Subcutaneous adipose tissue (tissue), 4 donors: ENCODE results near the gene SEMA4D. TPM values are rescaled to one million over a fixed set of nuclear protein-coding genes. Genes with fewer than 3 reads are reported as not detected.

Experiments
- total RNA-seq, 4 donors: library from RNA; depleted of rRNA; stranded (reverse); fragments of >200 nt; gene quantifications; one replicate each; pipeline ENCODE4 v1.1.0, GENCODE V29; 2016
- TF ChIP-seq, protein P1 (sequence below): fragments of 450-650 bp; IDR thresholded peaks from one replicate; pipeline ENCODE4 v1.5.1; 2016; ENCODE audit warnings: low read depth, mild to moderate bottlenecking, control low read depth, antibody characterized with exemption, moderate library complexity

SEMA4D gene
- total RNA-seq, 4 donors from 2014 or later, result 6.0 to 18.3 (median 10.9) TPM

- TF ChIP-seq, protein P1, sequence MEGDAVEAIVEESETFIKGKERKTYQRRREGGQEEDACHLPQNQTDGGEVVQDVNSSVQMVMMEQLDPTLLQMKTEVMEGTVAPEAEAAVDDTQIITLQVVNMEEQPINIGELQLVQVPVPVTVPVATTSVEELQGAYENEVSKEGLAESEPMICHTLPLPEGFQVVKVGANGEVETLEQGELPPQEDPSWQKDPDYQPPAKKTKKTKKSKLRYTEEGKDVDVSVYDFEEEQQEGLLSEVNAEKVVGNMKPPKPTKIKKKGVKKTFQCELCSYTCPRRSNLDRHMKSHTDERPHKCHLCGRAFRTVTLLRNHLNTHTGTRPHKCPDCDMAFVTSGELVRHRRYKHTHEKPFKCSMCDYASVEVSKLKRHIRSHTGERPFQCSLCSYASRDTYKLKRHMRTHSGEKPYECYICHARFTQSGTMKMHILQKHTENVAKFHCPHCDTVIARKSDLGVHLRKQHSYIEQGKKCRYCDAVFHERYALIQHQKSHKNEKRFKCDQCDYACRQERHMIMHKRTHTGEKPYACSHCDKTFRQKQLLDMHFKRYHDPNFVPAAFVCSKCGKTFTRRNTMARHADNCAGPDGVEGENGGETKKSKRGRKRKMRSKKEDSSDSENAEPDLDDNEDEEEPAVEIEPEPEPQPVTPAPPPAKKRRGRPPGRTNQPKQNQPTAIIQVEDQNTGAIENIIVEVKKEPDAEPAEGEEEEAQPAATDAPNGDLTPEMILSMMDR, result no peak
Observed at GRCh38 chr9:89534515-89535287, 36.8 kb upstream of the SEMA4D start.

GRCh38 chr9:89533411-89534095, 35.6 kb upstream of the SEMA4D start:
- TF ChIP-seq, protein P1, result no peak

GRCh38 chr9:89532944-89533343, 35.0 kb upstream of the SEMA4D start:
- TF ChIP-seq, protein P1, result no peak

DNA sequence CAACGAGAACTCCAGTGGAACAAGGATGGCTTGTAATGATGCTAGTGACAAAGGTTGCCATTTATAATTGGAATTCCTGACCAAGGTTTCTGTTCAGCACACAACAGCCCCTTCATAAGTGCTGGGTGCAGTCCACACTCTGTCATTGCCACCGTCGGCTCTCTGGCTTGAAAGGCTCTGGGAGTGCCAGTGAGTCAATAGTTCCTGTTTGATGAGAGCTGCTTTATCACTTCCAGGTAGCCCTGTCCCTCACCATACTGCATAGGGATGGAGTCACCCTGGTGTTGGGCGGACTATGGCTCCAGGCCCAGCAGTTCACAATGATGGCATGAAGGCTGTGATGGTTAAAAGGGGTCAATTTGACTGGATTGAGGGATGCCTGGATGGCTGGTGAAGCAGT, 34.6 kb upstream of the SEMA4D start:
- TF ChIP-seq, protein P1, result no peak

- TF ChIP-seq, protein P1, result no peak
Observed at GRCh38 chr9:89531766-89532165, 33.9 kb upstream of the SEMA4D start.

DNA sequence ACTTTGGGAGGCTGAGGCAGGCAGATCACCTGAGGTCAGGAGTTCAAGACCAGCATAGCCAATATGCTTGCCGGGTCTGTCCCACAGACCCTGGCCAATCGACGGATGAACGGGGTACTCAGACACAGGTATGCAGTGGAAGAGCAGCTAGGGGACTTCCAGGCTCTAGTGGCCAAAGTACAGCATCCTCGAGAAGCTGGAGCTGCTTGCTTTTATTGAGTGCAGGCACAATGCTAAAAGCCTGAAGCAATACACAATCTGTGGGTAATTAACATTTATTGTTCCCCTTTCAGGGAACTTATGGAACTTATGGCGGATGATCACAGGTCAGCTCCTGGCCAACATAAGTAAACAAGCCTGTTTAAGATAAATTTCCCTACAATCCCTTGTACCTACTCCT, 32.8 kb upstream of the SEMA4D start:
- TF ChIP-seq, protein P1, result no peak

DNA sequence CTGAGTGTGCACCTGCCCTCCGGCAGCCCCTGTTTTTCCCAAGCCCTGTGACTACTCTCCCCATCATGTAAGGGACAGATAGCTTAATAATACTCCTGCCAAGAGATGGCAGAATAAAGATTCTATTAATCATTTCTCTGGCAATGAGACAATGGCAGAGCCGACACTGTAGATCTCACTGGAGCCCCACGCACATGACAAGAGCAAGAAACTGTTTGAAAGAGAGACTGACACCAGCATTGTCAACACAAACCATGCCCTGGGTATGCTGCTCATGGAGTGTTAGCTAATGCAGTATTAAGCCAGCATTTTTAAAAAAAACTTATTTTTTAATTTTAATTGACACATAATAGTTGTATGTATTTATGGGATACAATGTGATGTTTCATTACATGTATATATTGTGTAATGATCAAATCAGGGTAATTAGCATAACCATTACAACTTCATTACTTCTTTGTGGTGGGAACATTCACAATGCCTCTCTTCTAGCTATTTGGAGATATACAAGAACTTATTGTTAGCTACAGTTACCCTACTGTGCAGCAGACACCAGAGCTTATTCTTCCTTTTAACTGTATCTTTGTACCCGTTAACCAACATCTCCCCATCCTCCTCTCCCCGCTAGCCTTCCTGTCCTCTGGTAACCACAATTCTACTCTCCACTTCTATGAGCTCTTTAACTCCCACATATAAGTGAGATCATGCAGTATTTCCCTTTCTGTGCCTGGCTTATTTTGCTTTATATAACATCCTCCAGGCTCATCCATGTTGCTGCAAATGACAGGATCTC, 31.5 kb upstream of the SEMA4D start:
- TF ChIP-seq, protein P1, result no peak
